Ammon's horn (tissue), 1 donor: ENCODE data around the gene ZSCAN18.
"Not testable (repeated sequence)": the region's sequence is repeated elsewhere in the genome, so short reads cannot be mapped to it uniquely, and the experiment has no call there.

Experiments used
- DNase-seq: peaks from one replicate; pipeline ENCODE4 v3.0.0-alpha.2; 2016; ENCODE audit warnings: low spot score

The ZSCAN18 gene

GRCh38 chr19:58097781-58098681 is at the start of gene ZSCAN18:
TSS of gene ZSCAN18 (minus strand) at chr19:58098231. CDS start at chr19:58090267, 7,964 bp downstream.
- DNase-seq, result peak; percentile 98

GRCh38 chr19:58147475-58147874 is 49.4 kb upstream of the ZSCAN18 start:
- DNase-seq, result not testable (repeated sequence)

GRCh38 chr19:58145849-58146248 is 47.8 kb upstream of the ZSCAN18 start:
- no peak for DNase-seq

GRCh38 chr19:58134244-58134643 is 36.2 kb upstream of the ZSCAN18 start:
- no peak for DNase-seq

- DNase-seq, result no peak
Measured at GRCh38 chr19:58129284-58129683, 31.3 kb upstream of the ZSCAN18 start.

GRCh38 chr19:58128041-58128685 is 30.1 kb upstream of the ZSCAN18 start:
- DNase-seq, result no peak

- DNase-seq, result no peak
Measured at GRCh38 chr19:58123354-58123753, 25.3 kb upstream of the ZSCAN18 start.

GRCh38 chr19:58118979-58119733 is 21.1 kb upstream of the ZSCAN18 start:
- no peak for DNase-seq

GRCh38 chr19:58117841-58118575 is 20.0 kb upstream of the ZSCAN18 start:
- no peak for DNase-seq

GRCh38 chr19:58108546-58108817 is 10.5 kb upstream of the ZSCAN18 start:
- DNase-seq, result no peak

- no peak for DNase-seq
Measured at GRCh38 chr19:58107778-58108545, 9.9 kb upstream of the ZSCAN18 start.

- no peak for DNase-seq
Measured at GRCh38 chr19:58098682-58098998, 609 bp upstream of the ZSCAN18 start.

- no peak for DNase-seq
Measured at GRCh38 chr19:58097349-58097748, 682 bp downstream of the ZSCAN18 start.

- DNase-seq, result no peak
Measured at GRCh38 chr19:58096884-58097283, 1.1 kb downstream of the ZSCAN18 start.

GRCh38 chr19:58095328-58095727 is 2.7 kb downstream of the ZSCAN18 start:
- DNase-seq, result no peak

- no peak for DNase-seq
Measured at GRCh38 chr19:58093071-58093470, 5.0 kb downstream of the ZSCAN18 start.

- DNase-seq, result no peak
Measured at GRCh38 chr19:58091251-58091995, 6.6 kb downstream of the ZSCAN18 start.

- no peak for DNase-seq
Measured at GRCh38 chr19:58089846-58090245, 8.2 kb downstream of the ZSCAN18 start.

GRCh38 chr19:58088521-58089052 is 9.4 kb downstream of the ZSCAN18 start:
- DNase-seq, result no peak
